NCI-H2227 (cell line): ENCODE measurements around the gene KCTD20.
A peak's percentile ranks its signal among the peaks of the same experiment; 100 is the strongest.

Experiments
- DNase-seq: peaks from one replicate; lab custom pipeline; 2025; ENCODE audit not compliant: unreplicated experiment; lab: John Stamatoyannopoulos, UW

Gene KCTD20

GRCh38 chr6:36492092-36492491 is 49.3 kb downstream of the KCTD20 start:
- DNase-seq: no peak

- no peak for DNase-seq
These were observed 49.8 kb downstream of the KCTD20 start for GRCh38 chr6:36492621-36493020.

GRCh38 chr6:36493319-36493718 is 50.5 kb downstream of the KCTD20 start:
- DNase-seq: no peak

- no peak for DNase-seq
These were observed 51.1 kb downstream of the KCTD20 start for GRCh38 chr6:36493859-36494258.

GRCh38 chr6:36495086-36495485 is 52.3 kb downstream of the KCTD20 start:
- no peak for DNase-seq

- DNase-seq: no peak
These were observed 57.1 kb downstream of the KCTD20 start for GRCh38 chr6:36499918-36500317.

- no peak for DNase-seq
These were observed 58.9 kb downstream of the KCTD20 start for GRCh38 chr6:36501686-36502085.

- DNase-seq: no peak
These were observed 61.4 kb downstream of the KCTD20 start for GRCh38 chr6:36504181-36504580.

- DNase-seq: no peak
These were observed 62.2 kb downstream of the KCTD20 start for GRCh38 chr6:36504982-36505381.

GRCh38 chr6:36505744-36506534 is 63.1 kb downstream of the KCTD20 start:
- DNase-seq: no peak

- no peak for DNase-seq
These were observed 63.8 kb downstream of the KCTD20 start for GRCh38 chr6:36506611-36507010.

GRCh38 chr6:36508532-36508931 is 65.7 kb downstream of the KCTD20 start:
- DNase-seq: no peak

GRCh38 chr6:36510365-36510764 is 67.6 kb downstream of the KCTD20 start:
- DNase-seq: no peak

GRCh38 chr6:36514554-36515456 is 72.0 kb downstream of the KCTD20 start:
- DNase-seq: no peak

GRCh38 chr6:36515844-36516243 is 73.0 kb downstream of the KCTD20 start:
- no peak for DNase-seq

- DNase-seq: no peak
These were observed 73.8 kb downstream of the KCTD20 start for GRCh38 chr6:36516559-36516958.

GRCh38 chr6:36516988-36517387 is 74.2 kb downstream of the KCTD20 start:
- DNase-seq: no peak

GRCh38 chr6:36517408-36517807 is 74.6 kb downstream of the KCTD20 start:
- DNase-seq: no peak

- DNase-seq: peak; percentile 16
These were observed 76.6 kb downstream of the KCTD20 start for GRCh38 chr6:36519352-36519751.

- no peak for DNase-seq
These were observed 80.7 kb downstream of the KCTD20 start for GRCh38 chr6:36523451-36523850.

GRCh38 chr6:36523936-36524499 is 81.2 kb downstream of the KCTD20 start:
- no peak for DNase-seq

- DNase-seq: no peak
These were observed 82.1 kb downstream of the KCTD20 start for GRCh38 chr6:36524871-36525270.
